ENCODE results near the gene PCDHGC4. TPM values are rescaled to one million over a fixed set of nuclear protein-coding genes. Genes with fewer than 3 reads are reported as not detected.

PCDHGC4 gene
- total RNA-seq, 1 donor, result 2.9 TPM

GRCh38 chr5:141517880-141518617 lies 33.2 kb downstream of the PCDHGC4 start:
- Histone ChIP-seq H3K36me3 (ENCODE audit: insufficient read depth, low read length) (peaks cover 11% of the 10 kb centered on the region), H3K9me3 (ENCODE audit: low read depth, low read length) (no peaks in the 10 kb centered on the region), H3K4me2 (ENCODE audit: insufficient read depth, low read length) (no peak overlapping the region), H3K79me2 (ENCODE audit: insufficient read depth, low read length) (no peaks in the 10 kb centered on the region), H3K27me3 (ENCODE audit: insufficient read depth, low read length) (no peaks in the 10 kb centered on the region), H4K20me1 (ENCODE audit: insufficient read depth, low read length) (no peaks in the 10 kb centered on the region), H3K27ac (ENCODE audit: low read depth, low read length) (peak overlapping the region; percentile 96), H2AFZ (ENCODE audit: low read length) (no peak overlapping the region), H3K4me3 (ENCODE audit: insufficient read depth, low read length) (no peak overlapping the region), H3K4me1 (ENCODE audit: insufficient read depth, low read length) (peaks cover 76% of the 10 kb centered on the region)
- TF ChIP-seq, protein P1, sequence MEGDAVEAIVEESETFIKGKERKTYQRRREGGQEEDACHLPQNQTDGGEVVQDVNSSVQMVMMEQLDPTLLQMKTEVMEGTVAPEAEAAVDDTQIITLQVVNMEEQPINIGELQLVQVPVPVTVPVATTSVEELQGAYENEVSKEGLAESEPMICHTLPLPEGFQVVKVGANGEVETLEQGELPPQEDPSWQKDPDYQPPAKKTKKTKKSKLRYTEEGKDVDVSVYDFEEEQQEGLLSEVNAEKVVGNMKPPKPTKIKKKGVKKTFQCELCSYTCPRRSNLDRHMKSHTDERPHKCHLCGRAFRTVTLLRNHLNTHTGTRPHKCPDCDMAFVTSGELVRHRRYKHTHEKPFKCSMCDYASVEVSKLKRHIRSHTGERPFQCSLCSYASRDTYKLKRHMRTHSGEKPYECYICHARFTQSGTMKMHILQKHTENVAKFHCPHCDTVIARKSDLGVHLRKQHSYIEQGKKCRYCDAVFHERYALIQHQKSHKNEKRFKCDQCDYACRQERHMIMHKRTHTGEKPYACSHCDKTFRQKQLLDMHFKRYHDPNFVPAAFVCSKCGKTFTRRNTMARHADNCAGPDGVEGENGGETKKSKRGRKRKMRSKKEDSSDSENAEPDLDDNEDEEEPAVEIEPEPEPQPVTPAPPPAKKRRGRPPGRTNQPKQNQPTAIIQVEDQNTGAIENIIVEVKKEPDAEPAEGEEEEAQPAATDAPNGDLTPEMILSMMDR (IDR thresholded peaks at IDR 0.05; ENCODE audit: extremely low read depth, low read depth, low read length), result no peak
- DNase-seq (ENCODE audit: insufficient read length, low spot score, missing footprints), result no peak

- no peak for DNase-seq (ENCODE audit: insufficient read length, low spot score, missing footprints)
These were observed 33.8 kb downstream of the PCDHGC4 start for GRCh38 chr5:141518618-141519015.

DNA sequence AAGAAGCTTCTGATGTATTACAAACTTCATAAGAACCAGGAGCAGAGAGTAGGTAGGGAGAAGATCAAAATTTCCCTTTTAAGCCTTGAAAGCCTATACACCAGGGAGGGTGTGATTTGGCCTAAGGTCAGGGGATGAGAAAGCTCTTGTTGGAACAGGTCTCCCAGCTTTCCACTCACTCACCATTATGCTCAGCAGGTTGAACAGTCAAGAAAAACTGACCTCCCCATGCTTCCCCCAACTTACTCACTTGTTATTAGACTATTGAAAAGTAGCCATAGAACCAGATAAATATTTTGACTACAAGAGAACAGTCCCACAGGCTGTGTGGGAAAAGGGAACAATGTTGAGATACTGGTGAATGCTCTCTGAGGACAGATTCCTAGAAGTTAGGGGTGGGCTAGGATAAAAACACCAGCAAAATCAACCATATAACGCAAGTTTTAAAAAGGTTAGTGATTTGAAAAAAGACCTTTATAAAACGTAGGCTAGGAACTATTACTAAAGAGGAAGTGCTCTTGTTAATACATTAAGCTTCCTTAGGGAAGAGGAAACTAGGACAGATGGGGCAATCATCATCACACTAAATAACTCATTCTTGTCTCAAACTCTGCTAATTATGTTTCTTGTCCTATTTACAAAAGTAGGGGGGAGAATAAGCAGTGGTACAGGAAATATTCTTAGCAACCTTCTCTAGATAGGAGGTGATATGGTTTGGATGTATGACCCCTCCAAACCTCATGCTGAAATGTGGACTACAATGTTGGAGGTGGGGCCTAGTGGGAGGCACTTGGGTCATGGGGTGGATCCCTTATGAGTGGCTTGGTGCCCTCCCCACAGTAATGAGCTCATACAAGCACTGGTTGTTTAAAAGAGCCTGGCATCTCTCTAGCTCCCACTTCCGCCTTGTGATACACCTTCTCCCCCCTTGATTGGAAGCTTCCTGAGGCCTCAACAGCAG lies 35.1 kb downstream of the PCDHGC4 start:
- H3K4me2 ChIP-seq (ENCODE audit: insufficient read depth, low read length), result no peak overlapping the region
- peaks cover 19% of the 10 kb centered on the region for H3K36me3 ChIP-seq (ENCODE audit: insufficient read depth, low read length)
- no peaks in the 10 kb centered on the region for H3K9me3 ChIP-seq (ENCODE audit: low read depth, low read length)
- no peak for DNase-seq (ENCODE audit: insufficient read length, low spot score, missing footprints)
- H3K27me3 ChIP-seq (ENCODE audit: insufficient read depth, low read length), result no peaks in the 10 kb centered on the region
- peak overlapping the region; percentile 91 for H3K27ac ChIP-seq (ENCODE audit: low read depth, low read length)
- no peak overlapping the region for H2AFZ ChIP-seq (ENCODE audit: low read length)
- TF ChIP-seq, protein P1 (IDR thresholded peaks at IDR 0.05; ENCODE audit: extremely low read depth, low read depth, low read length), result no peak
- no peaks in the 10 kb centered on the region for H4K20me1 ChIP-seq (ENCODE audit: insufficient read depth, low read length)
- H3K79me2 ChIP-seq (ENCODE audit: insufficient read depth, low read length), result peaks cover 7% of the 10 kb centered on the region
- no peak overlapping the region for H3K4me3 ChIP-seq (ENCODE audit: insufficient read depth, low read length)
- peaks cover 69% of the 10 kb centered on the region for H3K4me1 ChIP-seq (ENCODE audit: insufficient read depth, low read length)

More at GRCh38 chr5:141518618-141519015, 33.8 kb downstream of the PCDHGC4 start:
- Histone ChIP-seq H3K79me2 (ENCODE audit: insufficient read depth, low read length) (peaks cover 2% of the 10 kb centered on the region), H3K4me1 (ENCODE audit: insufficient read depth, low read length) (peaks cover 71% of the 10 kb centered on the region), H4K20me1 (ENCODE audit: insufficient read depth, low read length) (no peaks in the 10 kb centered on the region), H3K36me3 (ENCODE audit: insufficient read depth, low read length) (peaks cover 15% of the 10 kb centered on the region), H3K4me2 (ENCODE audit: insufficient read depth, low read length) (no peak overlapping the region), H2AFZ (ENCODE audit: low read length) (no peak overlapping the region), H3K27me3 (ENCODE audit: insufficient read depth, low read length) (no peaks in the 10 kb centered on the region), H3K9me3 (ENCODE audit: low read depth, low read length) (no peaks in the 10 kb centered on the region), H3K27ac (ENCODE audit: low read depth, low read length) (no peak overlapping the region), H3K4me3 (ENCODE audit: insufficient read depth, low read length) (no peak overlapping the region)
- TF ChIP-seq, protein P1 (IDR thresholded peaks at IDR 0.05; ENCODE audit: extremely low read depth, low read depth, low read length), result no peak
